Tibial artery (tissue), 4 donors: ENCODE data around the gene PDE4A.

ENCODE experiments used
- DNase-seq, 2 donors: peaks; one replicate each; pipeline ENCODE4 v3.0.0-alpha.2; 2019
- H3K27ac ChIP-seq, 2 donors: fragments of 200-600 bp; sonication (generic) in 1 of 2; 1 replicate in 1 of 2; 2 replicates in 1 of 2; pipeline ENCODE4 v1.5.1; 2018 to 2019; ENCODE audit warnings: mild to moderate bottlenecking in 1 of 2
- H3K27me3 ChIP-seq, 2 donors: fragments of 200-600 bp; sonication (generic) in 1 of 2; one replicate each; pipeline versions ENCODE4 v1.5.1 to v1.6.0; 2016 to 2019
- H3K36me3 ChIP-seq, 3 donors: fragments of 200-600 bp; sonication (generic) in 2 of 3; one replicate each; pipeline ENCODE4 v1.5.1; 2016 to 2019; ENCODE audit warnings: mild to moderate bottlenecking in 2 of 3
- H3K4me1 ChIP-seq, 4 donors: fragments of 200-600 bp; sonication (generic) in 2 of 4; 1 replicate in 3 of 4; 2 replicates in 1 of 4; pipeline ENCODE4 v1.5.1; 2016 to 2019
- H3K4me3 ChIP-seq, 2 donors: fragments of 200-600 bp; sonication (generic) in 1 of 2; 1 replicate in 1 of 2; 2 replicates in 1 of 2; pipeline ENCODE4 v1.5.1; 2018 to 2019; ENCODE audit warnings: mild to moderate bottlenecking in 2 of 2
- H3K9me3 ChIP-seq, 3 donors: fragments of 200-600 bp; sonication (generic) in 1 of 3; one replicate each; pipeline ENCODE4 v1.5.1; 2016 to 2019
- intact Hi-C: fragments of 100-400 bp; cut with DNase I; formaldehyde crosslinking; loops from one replicate; pipeline ENCODE4 v1.15.0; 2023; ENCODE audit warnings: low total_unique reads
- TF ChIP-seq, protein P1 (sequence below), 2 experiments: fragments of 200-600 bp in 1 of 2; fragments of 450-650 bp in 1 of 2; IDR thresholded peaks; one replicate each; pipeline ENCODE4 v1.5.1; 2017 to 2019; ENCODE audit warnings: antibody characterized with exemption in 2 of 2, mild to moderate bottlenecking in 1 of 2, moderate library complexity in 1 of 2

The PDE4A gene

DNA sequence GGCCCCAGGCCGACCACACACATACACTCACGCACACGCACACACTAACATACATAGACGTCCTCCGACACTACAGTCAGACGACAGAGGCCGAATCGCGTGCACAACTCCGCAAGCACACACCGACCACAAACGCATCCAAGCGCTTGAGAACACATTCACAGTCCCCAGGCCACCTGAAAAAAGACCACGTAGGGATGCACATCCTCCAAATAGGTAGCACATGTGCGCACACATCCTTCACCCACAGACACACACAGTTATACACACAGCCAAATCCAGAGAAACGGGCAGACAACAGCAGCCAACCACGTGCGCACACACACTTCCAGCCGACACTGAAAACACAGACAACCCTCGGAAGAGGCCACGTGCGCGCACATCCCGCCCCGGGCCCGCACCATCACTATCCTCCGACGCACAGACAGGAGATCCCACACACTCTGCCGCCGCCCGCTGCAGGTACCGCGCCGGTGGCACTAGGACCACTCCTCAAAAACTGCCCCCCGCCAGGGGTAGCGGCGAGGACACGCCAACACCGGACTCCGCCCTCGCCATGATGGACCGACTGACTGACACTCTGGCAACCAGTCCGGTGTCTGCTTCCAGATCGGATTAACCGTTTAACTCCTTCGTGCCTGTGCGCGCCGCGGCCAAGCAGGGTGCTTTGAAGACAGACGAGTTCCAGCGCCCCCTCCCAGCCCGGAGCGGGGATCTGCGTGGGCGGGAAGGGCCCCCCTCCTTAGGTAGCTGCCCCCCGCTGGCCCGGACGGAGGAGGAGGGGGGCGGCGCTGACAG is 493 bp upstream of the PDE4A start:
- TF ChIP-seq, protein P1, sequence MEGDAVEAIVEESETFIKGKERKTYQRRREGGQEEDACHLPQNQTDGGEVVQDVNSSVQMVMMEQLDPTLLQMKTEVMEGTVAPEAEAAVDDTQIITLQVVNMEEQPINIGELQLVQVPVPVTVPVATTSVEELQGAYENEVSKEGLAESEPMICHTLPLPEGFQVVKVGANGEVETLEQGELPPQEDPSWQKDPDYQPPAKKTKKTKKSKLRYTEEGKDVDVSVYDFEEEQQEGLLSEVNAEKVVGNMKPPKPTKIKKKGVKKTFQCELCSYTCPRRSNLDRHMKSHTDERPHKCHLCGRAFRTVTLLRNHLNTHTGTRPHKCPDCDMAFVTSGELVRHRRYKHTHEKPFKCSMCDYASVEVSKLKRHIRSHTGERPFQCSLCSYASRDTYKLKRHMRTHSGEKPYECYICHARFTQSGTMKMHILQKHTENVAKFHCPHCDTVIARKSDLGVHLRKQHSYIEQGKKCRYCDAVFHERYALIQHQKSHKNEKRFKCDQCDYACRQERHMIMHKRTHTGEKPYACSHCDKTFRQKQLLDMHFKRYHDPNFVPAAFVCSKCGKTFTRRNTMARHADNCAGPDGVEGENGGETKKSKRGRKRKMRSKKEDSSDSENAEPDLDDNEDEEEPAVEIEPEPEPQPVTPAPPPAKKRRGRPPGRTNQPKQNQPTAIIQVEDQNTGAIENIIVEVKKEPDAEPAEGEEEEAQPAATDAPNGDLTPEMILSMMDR (IDR thresholded peaks at IDR 0.05): no peak
- no peaks in the 10 kb centered on the region for H3K9me3 ChIP-seq
- DNase-seq: no peak
- H3K4me3 ChIP-seq: peak overlapping the region in 1 of 2 donors; percentile 24
- H3K27me3 ChIP-seq: peaks cover 0 to 90% of the 10 kb centered on the region in 2 donors
- no peaks in the 10 kb centered on the region for H3K36me3 ChIP-seq
- intact Hi-C loops: loop anchor here (5.0 to 10.0 kb wide), 2 partner anchors 55 to 1772 kb away; no protein-coding TSS in a partner anchor
- H3K4me1 ChIP-seq: peaks cover 0 to 55% (median 47%) of the 10 kb centered on the region in 4 donors
- no peak overlapping the region for H3K27ac ChIP-seq

DNA sequence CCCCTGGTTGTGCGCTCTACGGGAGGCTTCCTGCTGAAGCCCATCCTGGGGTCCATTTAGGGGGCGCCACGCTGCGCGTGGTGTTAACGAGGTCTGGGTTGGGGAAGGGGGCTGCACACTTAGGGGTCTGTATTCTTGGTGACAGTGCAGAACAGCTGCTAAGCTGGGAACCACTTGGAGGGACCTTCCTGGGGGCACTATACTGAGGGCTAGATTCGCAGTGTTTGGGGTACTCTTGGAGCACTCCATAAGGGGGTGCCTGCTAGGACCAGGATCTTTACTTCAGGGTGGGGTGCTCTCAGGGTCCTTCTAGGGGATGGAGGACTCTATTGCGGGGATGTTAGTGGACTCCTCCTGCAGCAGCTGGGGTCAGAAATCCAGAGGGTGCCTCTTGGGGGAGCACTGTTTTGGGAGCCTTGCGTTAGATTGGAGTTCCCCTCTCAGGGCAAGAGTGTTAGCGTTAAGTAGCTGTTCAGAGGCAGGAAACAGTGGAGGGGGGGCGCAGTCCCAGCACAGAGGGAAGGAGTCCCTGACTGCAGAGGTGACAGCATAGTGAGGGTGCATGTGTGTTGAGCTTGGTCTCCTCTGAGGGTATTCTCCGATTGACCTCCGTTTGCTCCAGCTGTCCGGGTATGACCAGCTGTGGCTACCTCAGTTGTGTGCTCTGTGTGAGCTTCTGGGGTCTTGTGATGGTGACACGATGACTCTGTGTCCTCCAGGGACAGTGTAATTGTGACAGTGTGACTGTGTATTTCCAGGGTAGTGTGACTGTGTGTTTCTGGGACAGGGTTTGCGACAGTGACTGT is 1.1 kb downstream of the PDE4A start:
- no peak for DNase-seq
- H3K4me1 ChIP-seq: peaks cover 0 to 52% (median 45%) of the 10 kb centered on the region in 4 donors
- peaks cover 0 to 88% of the 10 kb centered on the region in 2 donors for H3K27me3 ChIP-seq
- H3K27ac ChIP-seq: no peak overlapping the region
- H3K4me3 ChIP-seq: peak overlapping the region in 1 of 2 donors; percentile 24
- H3K9me3 ChIP-seq: no peaks in the 10 kb centered on the region
- no peaks in the 10 kb centered on the region for H3K36me3 ChIP-seq
- TF ChIP-seq, protein P1 (IDR thresholded peaks at IDR 0.05): no peak
- intact Hi-C loops: loop anchor here (10.0 kb wide), 1 partner anchor 53 kb away; no protein-coding TSS in a partner anchor

DNA sequence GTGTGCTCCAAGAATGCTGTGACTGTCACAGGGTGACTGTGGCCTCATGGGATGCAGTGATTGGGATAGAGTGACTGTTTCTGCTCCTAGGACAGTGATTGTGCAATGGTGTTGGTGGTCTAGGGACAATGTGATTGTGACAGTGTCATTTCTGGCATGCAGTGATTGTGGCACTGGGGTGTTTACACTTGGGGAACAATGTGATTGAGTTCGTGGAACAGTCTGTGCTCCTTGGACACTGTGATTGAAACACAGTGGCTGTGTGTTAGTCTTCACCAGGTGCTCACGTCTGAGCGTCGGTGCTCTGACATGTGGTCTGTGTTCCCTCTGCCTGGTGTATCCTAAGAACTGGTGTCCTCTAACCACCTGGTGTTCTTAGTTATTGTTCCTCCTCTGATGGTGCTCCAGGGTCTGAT is 1.7 kb downstream of the PDE4A start:
- no peak for DNase-seq
- Histone ChIP-seq H3K27ac (no peak overlapping the region), H3K4me1 (peaks cover 0 to 47% (median 39%) of the 10 kb centered on the region in 4 donors), H3K36me3 (no peaks in the 10 kb centered on the region), H3K4me3 (no peak overlapping the region), H3K27me3 (peaks cover 0 to 82% of the 10 kb centered on the region in 2 donors), H3K9me3 (no peaks in the 10 kb centered on the region)
- intact Hi-C loops: loop anchor here (10.0 kb wide), 1 partner anchor 53 kb away; no protein-coding TSS in a partner anchor
- TF ChIP-seq, protein P1 (IDR thresholded peaks at IDR 0.05): no peak

DNA sequence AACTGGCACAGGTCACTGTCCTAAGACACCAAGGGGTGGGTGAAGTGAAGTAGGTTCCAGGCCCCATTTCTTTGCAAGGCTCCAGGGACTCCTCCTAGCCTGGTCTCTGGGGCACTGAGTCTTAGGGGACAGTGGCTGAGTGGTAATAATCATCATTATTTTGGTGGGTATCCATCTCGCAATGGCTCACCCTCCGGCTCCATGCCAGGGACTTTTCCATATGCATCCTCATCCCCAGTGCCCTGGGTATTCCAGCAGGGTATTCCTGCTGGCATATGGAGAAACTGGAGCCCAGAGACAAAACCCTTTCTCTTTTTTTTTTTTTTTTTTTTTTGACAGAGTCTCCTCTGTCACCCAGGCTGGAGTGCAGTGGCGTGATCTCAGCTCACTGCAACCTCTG is 2.5 kb downstream of the PDE4A start:
- intact Hi-C loops: loop anchor here (10.0 kb wide), 1 partner anchor 52 kb away; no protein-coding TSS in a partner anchor
- H3K27ac ChIP-seq: no peak overlapping the region
- no peaks in the 10 kb centered on the region for H3K36me3 ChIP-seq
- DNase-seq: no peak
- peaks cover 0 to 45% (median 39%) of the 10 kb centered on the region in 4 donors for H3K4me1 ChIP-seq
- TF ChIP-seq, protein P1 (IDR thresholded peaks at IDR 0.05): no peak
- H3K4me3 ChIP-seq: no peak overlapping the region
- H3K27me3 ChIP-seq: peaks cover 0 to 74% of the 10 kb centered on the region in 2 donors
- no peaks in the 10 kb centered on the region for H3K9me3 ChIP-seq

DNA sequence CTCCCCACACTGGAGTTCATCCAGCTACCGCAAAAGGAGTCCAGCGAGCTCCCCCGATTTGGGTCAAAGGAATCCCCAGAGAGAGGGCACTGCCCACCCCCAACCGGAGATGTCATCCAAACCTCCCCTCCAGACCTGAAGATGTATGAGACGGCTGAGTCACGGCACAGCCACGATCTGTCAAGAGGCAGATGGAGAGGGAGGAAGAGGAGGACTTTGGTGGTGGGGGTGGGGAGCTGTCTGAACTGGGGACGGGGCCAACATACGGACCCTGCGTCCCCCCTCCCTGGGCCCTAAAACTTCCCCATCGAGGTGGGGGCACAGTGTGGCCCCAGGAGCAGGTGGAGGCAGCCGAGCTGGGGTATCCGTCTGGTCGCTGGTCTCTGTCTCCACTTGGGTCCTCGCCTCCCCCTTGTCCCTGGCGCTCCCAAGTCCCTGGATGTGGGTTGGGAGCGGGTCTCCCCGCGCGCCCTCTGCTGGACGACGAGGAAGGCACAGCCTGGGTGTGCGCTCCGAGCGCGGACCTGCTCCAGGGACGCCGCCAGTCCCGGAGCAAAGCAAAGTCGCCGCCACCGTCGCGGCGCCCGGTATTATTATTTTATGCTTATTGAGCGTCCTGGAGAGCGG is 3.8 kb downstream of the PDE4A start:
- H3K4me3 ChIP-seq: peak overlapping the region; percentile 9 to 31
- TF ChIP-seq, protein P1 (IDR thresholded peaks at IDR 0.05): peak; percentile 84 to 96
- DNase-seq: peak; percentile 75 to 82
- no peak overlapping the region for H3K27ac ChIP-seq
- H3K9me3 ChIP-seq: no peaks in the 10 kb centered on the region
- H3K27me3 ChIP-seq: peaks cover 0 to 61% of the 10 kb centered on the region in 2 donors
- no peaks in the 10 kb centered on the region for H3K36me3 ChIP-seq
- H3K4me1 ChIP-seq: peaks cover 0 to 33% (median 29%) of the 10 kb centered on the region in 4 donors
- intact Hi-C loops: loop anchor here (2.0 to 10.0 kb wide), 2 partner anchors 19 to 51 kb away; no protein-coding TSS in a partner anchor
